ENCODE data around the gene BOLA2.
"Not testable (repeated sequence)": the region's sequence is repeated elsewhere in the genome, so short reads cannot be mapped to it uniquely, and the experiment has no call there.

BOLA2 gene

GRCh38 chr16:29454269-29454668, at the start of gene BOLA2, which contains the start of gene SLX1B:
BOLA2 (minus strand) TSS chr16:29454351; CDS start chr16:29454253, 98 bp downstream.
SLX1B (plus strand) TSS chr16:29454533.
- in situ Hi-C loops (cut with HindIII; ENCODE audit: low pct_ligation_motif_present, low pct_unique_long_range_greater_than_20kb, low sequenced_read_pairs); DNase-seq: not testable (repeated sequence)

- DNase-seq; in situ Hi-C loops (cut with HindIII; ENCODE audit: low pct_ligation_motif_present, low pct_unique_long_range_greater_than_20kb, low sequenced_read_pairs): not testable (repeated sequence)
These were observed 28.1 kb upstream of the BOLA2 start for GRCh38 chr16:29482276-29482675.

GRCh38 chr16:29472065-29472464, 17.9 kb upstream of the BOLA2 start:
- in situ Hi-C loops (cut with HindIII; ENCODE audit: low pct_ligation_motif_present, low pct_unique_long_range_greater_than_20kb, low sequenced_read_pairs); DNase-seq: not testable (repeated sequence)

GRCh38 chr16:29469660-29470059, 15.5 kb upstream of the BOLA2 start:
- DNase-seq; in situ Hi-C loops (cut with HindIII; ENCODE audit: low pct_ligation_motif_present, low pct_unique_long_range_greater_than_20kb, low sequenced_read_pairs): not testable (repeated sequence)

- in situ Hi-C loops (cut with HindIII; ENCODE audit: low pct_ligation_motif_present, low pct_unique_long_range_greater_than_20kb, low sequenced_read_pairs); DNase-seq: not testable (repeated sequence)
These were observed 13.7 kb upstream of the BOLA2 start for GRCh38 chr16:29467654-29468366.

- DNase-seq; in situ Hi-C loops (cut with HindIII; ENCODE audit: low pct_ligation_motif_present, low pct_unique_long_range_greater_than_20kb, low sequenced_read_pairs): not testable (repeated sequence)
These were observed 12.8 kb upstream of the BOLA2 start for GRCh38 chr16:29466904-29467303.

- in situ Hi-C loops (cut with HindIII; ENCODE audit: low pct_ligation_motif_present, low pct_unique_long_range_greater_than_20kb, low sequenced_read_pairs); DNase-seq: not testable (repeated sequence)
These were observed 12.1 kb upstream of the BOLA2 start for GRCh38 chr16:29465985-29466824.

GRCh38 chr16:29460647-29461030, 6.5 kb upstream of the BOLA2 start:
- DNase-seq; in situ Hi-C loops (cut with HindIII; ENCODE audit: low pct_ligation_motif_present, low pct_unique_long_range_greater_than_20kb, low sequenced_read_pairs): not testable (repeated sequence)

- in situ Hi-C loops (cut with HindIII; ENCODE audit: low pct_ligation_motif_present, low pct_unique_long_range_greater_than_20kb, low sequenced_read_pairs) = not testable (repeated sequence)
These were observed 5.8 kb upstream of the BOLA2 start, which contains the start of gene SULT1A4 for GRCh38 chr16:29459706-29460646. SULT1A4 (plus strand) TSS chr16:29459913; CDS start chr16:29461386, 1,473 bp downstream.

GRCh38 chr16:29457660-29458059, 3.5 kb upstream of the BOLA2 start:
- in situ Hi-C loops (cut with HindIII; ENCODE audit: low pct_ligation_motif_present, low pct_unique_long_range_greater_than_20kb, low sequenced_read_pairs); DNase-seq: not testable (repeated sequence)

More at GRCh38 chr16:29459706-29460646, 5.8 kb upstream of the BOLA2 start, which contains the start of gene SULT1A4:
- DNase-seq = not testable (repeated sequence)

GRCh38 chr16:29454828-29455227, 677 bp upstream of the BOLA2 start:
- DNase-seq; in situ Hi-C loops (cut with HindIII; ENCODE audit: low pct_ligation_motif_present, low pct_unique_long_range_greater_than_20kb, low sequenced_read_pairs): not testable (repeated sequence)

GRCh38 chr16:29453754-29454153, 397 bp downstream of the BOLA2 start:
- DNase-seq; in situ Hi-C loops (cut with HindIII; ENCODE audit: low pct_ligation_motif_present, low pct_unique_long_range_greater_than_20kb, low sequenced_read_pairs): not testable (repeated sequence)

- DNase-seq; in situ Hi-C loops (cut with HindIII; ENCODE audit: low pct_ligation_motif_present, low pct_unique_long_range_greater_than_20kb, low sequenced_read_pairs): not testable (repeated sequence)
These were observed 28.8 kb downstream of the BOLA2 start for GRCh38 chr16:29425390-29425789.

- DNase-seq; in situ Hi-C loops (cut with HindIII; ENCODE audit: low pct_ligation_motif_present, low pct_unique_long_range_greater_than_20kb, low sequenced_read_pairs): not testable (repeated sequence)
These were observed 30.6 kb downstream of the BOLA2 start for GRCh38 chr16:29423587-29423986.

GRCh38 chr16:29405249-29405648, 48.9 kb downstream of the BOLA2 start:
- in situ Hi-C loops (cut with HindIII; ENCODE audit: low pct_ligation_motif_present, low pct_unique_long_range_greater_than_20kb, low sequenced_read_pairs); DNase-seq: not testable (repeated sequence)
